ENCODE measurements around the gene IQCF5.

DNA sequence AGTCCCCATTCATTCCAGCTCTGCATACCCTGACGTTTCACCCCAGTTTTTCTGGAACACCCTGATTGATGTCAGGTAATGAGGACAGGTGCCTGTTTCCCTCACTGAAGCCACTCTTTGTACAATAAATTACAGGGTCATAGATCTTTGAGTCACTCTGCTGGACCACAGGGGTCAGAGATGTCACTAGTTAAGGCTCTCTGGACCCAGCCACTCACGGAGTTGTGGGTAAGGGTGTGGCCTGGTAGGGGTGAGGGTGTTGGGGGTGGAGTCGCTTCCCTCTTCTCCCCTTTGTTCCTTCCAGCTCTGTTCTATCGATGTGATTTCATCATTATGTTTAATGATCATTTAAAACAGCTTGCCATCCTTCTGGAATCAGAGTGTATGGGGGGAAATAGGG, 512 bp downstream of the IQCF5 start:
- TF ChIP-seq POLR2A (IDR thresholded peaks at IDR 0.05), result no peak
- TF ChIP-seq, protein P1, sequence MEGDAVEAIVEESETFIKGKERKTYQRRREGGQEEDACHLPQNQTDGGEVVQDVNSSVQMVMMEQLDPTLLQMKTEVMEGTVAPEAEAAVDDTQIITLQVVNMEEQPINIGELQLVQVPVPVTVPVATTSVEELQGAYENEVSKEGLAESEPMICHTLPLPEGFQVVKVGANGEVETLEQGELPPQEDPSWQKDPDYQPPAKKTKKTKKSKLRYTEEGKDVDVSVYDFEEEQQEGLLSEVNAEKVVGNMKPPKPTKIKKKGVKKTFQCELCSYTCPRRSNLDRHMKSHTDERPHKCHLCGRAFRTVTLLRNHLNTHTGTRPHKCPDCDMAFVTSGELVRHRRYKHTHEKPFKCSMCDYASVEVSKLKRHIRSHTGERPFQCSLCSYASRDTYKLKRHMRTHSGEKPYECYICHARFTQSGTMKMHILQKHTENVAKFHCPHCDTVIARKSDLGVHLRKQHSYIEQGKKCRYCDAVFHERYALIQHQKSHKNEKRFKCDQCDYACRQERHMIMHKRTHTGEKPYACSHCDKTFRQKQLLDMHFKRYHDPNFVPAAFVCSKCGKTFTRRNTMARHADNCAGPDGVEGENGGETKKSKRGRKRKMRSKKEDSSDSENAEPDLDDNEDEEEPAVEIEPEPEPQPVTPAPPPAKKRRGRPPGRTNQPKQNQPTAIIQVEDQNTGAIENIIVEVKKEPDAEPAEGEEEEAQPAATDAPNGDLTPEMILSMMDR (IDR thresholded peaks at IDR 0.05), result no peak

Data from transverse colon (tissue), 3 donors.